Measurements from ENCODE around the gene GPR42.
"Not testable (repeated sequence)": the region's sequence is repeated elsewhere in the genome, so short reads cannot be mapped to it uniquely, and the experiment has no call there.

GPR42 gene

GRCh38 chr19:35363711-35364425 lies 7.0 kb upstream of the GPR42 start:
- DNase-seq, result no peak

DNA sequence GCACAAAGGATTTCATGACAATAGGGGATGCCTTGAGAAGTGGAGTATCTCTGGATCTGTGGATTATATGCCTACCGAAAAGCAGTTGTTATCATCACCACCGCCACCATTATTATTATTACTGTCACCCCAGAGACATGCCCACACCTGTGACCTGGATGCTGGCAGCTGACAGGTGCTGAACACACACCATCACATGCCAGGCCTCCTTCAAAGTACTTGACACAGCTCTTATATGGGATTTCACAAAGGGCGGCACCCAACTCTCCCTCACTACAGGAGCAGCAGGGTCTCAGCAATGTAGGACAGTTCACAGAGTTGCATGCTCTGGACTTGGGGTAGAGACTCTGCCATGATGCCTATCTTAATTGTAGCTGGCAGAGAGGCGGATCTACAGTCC lies 5.6 kb upstream of the GPR42 start:
- no peak for DNase-seq

- DNase-seq, result no peak
Observed at GRCh38 chr19:35368378-35368777, 2.5 kb upstream of the GPR42 start.

DNA sequence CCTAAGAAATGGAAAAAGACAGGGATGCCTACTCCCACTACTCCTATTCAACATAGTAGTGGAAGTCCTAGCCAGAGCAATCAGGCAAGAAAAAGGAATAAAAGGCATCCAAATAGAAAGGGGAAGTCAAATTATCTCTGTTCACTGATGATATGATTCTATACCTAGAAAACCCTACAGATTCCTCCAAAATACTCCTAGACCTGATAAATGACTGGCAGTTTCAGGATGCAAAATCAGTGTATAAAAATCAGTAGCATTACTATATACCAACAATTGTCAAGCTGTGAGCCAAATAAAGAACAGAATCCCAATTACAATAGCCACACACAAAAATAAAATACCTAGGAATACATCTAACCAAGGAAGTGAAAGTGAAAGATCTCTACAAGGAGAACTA lies 1.3 kb upstream of the GPR42 start:
- DNase-seq, result no peak

DNA sequence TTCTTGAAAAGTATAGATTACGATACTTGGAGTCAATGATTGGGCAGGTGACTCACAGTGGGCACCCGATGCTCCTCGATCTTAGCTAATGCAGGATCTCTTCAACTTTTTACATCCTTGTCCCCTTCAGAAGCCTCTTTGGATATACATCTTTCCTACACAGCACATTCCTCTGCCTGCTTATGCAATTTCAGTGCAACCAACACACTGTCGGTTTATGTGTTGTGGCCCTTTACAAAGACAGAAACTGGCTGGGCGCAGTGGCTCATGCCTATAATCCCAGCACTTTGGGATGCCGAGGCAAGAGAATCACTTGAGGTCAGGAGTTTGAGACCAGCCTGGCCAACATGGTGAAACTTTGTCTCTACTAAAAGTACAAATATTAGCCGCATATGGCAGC lies 2.6 kb downstream of the GPR42 start:
- no peak for DNase-seq

- not testable (repeated sequence) for DNase-seq
Observed at GRCh38 chr19:35374031-35374430, 3.2 kb downstream of the GPR42 start.

DNA sequence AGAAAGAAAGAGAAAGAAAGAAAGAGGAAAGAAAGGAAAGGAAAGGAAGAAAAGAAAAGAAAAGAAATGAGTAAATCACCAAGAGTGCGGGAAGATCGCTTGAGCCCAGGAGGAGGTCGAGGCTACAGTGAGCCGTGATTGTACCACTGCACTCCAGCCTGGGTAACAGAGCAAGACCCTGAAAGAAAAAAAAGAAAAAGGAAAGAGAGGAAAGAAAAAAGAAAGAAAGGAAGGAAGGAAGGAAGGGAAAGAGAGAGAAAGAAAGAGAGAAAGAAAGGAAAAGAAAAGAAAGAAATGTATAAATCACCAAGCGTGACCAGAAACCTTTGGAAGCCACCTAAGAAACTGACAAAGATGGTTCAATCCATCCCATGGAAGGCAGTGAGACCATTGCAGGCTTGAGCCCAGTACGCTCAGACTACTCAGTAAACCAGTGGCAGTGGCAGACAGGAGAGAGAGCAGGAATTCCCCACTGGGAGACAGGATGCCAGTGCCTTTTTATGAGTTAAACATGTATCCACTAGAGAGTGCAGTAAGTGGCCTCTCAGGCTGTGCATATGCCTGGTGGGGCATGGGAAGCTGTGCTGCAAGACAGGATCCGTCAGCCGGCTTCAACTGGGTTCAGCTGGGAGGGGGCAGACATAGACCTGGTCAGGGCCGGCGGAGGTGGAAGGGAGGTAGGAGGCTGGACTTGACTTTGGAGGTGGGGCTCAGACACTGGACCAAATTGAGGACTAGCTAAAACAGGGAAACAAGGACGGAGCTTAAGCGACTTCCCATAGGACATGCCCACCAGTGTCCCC lies 4.8 kb downstream of the GPR42 start:
- DNase-seq, result no peak

DNA sequence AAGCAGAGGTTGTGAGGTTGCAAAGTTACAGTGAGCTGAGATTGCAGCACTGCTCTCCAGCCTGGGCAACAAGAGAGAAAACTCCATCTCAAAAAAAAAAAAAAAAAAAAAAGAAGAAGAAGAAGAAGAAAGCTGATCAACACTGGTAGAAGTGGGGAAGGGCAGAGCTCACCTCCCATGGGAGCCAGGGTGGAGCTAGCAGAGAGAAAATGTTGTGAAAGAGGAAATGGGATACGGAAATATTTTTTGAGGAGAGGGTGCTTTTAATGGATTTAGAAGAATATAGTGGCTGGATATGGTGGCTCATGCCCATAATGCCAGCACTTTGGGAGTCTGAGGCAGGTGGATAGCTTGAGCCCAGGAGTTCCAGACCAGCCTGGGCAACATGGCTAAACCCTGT lies 6.8 kb downstream of the GPR42 start:
- no peak for DNase-seq

GRCh38 chr19:35378356-35378755 lies 7.5 kb downstream of the GPR42 start:
- no peak for DNase-seq

GRCh38 chr19:35379545-35379944 lies 8.7 kb downstream of the GPR42 start:
- DNase-seq, result not testable (repeated sequence)

DNA sequence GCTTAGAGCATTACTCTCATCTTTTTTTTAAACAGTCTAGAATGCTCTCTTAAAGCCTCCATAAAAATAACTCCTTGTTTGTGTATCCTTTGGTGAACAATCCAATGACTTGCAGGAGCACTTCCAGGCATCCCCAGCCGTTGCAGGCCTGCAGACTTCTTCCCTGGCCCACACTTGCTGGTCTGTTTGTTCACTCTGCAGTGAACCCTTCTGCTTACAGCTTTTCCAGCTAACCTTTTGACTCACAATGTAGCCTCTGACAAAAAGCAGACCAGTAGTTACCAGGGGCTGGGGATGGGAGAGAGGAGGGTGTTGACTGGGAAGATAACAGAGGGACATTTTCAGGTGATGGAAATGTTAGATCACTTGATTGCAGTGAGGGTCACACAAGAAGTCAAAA lies 9.1 kb downstream of the GPR42 start:
- no peak for DNase-seq

GRCh38 chr19:35380450-35381124 lies 9.7 kb downstream of the GPR42 start:
- DNase-seq, result no peak

DNA sequence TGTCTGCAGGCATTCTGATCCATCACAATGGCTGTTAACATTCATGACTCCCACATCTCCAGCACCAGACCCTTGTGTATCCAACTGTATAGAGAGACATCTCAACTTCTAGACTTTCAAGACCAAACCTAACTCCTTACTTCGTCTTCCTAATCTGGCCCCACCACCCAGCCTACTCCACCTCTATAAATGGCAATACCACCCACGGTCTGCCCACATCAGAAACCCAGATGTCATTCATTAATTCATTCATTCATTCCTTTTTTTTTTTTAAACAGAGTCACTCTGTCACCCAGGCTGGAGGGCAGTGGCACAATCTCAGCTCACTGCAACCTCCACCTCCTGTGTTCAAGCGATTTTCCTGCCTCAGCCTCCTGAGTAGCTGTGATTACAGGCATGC lies 10.4 kb downstream of the GPR42 start:
- no peak for DNase-seq

DNA sequence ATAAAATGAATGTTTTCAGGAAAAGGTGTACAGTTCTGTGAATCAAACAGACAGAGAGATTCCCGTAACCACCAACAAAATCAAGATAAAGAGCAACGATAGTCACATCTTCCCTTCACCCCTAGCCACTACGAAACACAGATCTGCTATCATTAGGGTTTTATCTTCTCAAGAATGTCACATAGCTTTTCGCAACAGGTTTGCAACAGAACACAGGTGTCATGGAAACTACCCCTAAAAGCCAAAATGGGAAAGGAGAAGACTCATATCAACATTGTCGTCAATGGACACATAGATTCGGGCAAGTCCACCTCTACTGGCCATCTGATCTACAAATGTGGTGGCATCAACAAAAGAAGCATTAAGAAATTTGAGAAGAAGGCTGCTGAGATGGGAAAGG lies 11.1 kb downstream of the GPR42 start:
- DNase-seq, result no peak

DNA sequence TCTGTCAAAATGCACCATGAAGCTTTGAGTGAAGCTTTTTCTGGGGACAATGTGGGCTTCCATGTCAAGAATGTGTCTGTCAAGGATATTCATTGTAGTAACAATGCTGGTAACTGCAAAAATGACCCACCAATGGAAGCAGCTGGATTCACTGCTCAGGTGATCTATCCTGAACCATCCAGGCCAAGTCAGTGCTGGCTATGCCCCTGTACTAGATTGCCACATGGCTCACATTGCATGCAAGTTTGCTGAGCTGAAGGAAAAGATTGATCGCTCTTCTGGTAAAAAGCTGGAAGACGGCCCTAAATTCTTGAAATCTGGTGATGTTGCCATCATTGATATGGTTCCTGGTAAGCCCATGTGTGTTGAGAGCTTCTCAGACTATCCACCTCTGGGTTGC lies 12.7 kb downstream of the GPR42 start:
- DNase-seq, result no peak

- DNase-seq, result no peak
Observed at GRCh38 chr19:35388277-35389054, 17.6 kb downstream of the GPR42 start.

GRCh38 chr19:35389192-35389861 lies 18.5 kb downstream of the GPR42 start:
- no peak for DNase-seq

GRCh38 chr19:35392742-35393715 lies 22.2 kb downstream of the GPR42 start:
- DNase-seq, result no peak

DNA sequence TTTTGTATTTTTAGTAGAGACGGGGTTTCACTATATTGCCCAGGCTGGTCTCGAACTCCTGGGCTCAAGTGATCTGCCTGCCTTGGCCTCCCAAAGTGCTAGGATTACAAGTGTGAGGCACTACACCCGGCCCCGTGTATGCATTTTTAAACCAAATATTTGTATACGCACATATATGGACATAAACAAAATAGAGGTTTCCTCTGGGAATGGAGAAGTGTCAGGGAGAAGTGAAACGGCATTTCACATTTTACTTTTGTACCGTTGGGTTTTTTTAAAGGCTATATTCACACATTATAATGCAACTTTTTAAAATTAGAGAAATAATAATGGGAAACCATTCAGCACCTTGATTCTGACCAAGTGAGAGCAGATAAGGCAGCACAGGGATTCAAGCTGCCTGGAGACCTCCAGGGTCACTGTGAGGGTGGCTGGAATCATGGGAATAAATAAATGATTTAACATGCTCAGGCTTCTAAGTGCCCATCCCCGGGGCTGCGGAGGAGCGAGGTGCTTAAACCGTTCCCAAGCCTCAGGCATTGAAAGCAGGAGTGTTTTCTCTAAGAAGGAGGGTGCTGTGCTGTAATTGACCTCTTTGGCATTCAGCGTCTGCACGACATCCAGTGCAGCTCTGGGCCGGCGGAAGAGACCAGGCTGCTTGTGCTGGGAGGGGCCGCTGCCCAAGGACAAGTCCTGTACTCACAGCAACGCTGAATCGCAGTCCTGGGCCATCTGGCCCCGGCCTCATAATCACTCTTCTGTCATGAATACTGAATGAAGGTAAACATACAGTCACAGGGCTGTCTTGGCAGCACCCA lies 24.7 kb downstream of the GPR42 start:
- no peak for DNase-seq

- no peak for DNase-seq
Observed at GRCh38 chr19:35396240-35396885, 25.5 kb downstream of the GPR42 start.

Measured in NCI-H1092 (cell line).